Keratinocyte (primary cell): ENCODE data around the gene SNCAIP. TPM values are rescaled to one million over a fixed set of nuclear protein-coding genes. Genes with fewer than 3 reads are reported as not detected.

Source experiments
- DNase-seq: peaks from one replicate; pipeline ENCODE4 v3.0.0-alpha.2; 2011; ENCODE audit warnings: low read depth, missing footprints, low spot score
- FAIRE-seq: peaks from 2 replicates; lab custom pipeline; 2011; peaks lifted over from hg19 to GRCh38; lab: Jason Lieb, UNC
- H2AFZ ChIP-seq: 2 replicates; pipeline ENCODE4 v1.6.0; 2012; ENCODE audit warnings: low read length, control low read depth, inconsistent platforms; ENCODE audit not compliant: control insufficient read depth
- H3K27ac ChIP-seq: 2 replicates; pipeline ENCODE4 v1.5.1; 2011; ENCODE audit warnings: low read length; ENCODE audit not compliant: control insufficient read depth, insufficient read depth
- H3K27me3 ChIP-seq: 3 replicates; pipeline ENCODE4 v1.6.0; 2011; ENCODE audit warnings: low read length; ENCODE audit not compliant: control insufficient read depth, insufficient read depth; ENCODE audit errors: extremely low read depth
- H3K36me3 ChIP-seq, 2 experiments: 2 replicates in 1 of 2; 3 replicates in 1 of 2; pipeline ENCODE4 v1.5.1; 2011; ENCODE audit warnings: low read length in 2 of 2, mild to moderate bottlenecking in 1 of 2; ENCODE audit not compliant: control insufficient read depth in 2 of 2, insufficient read depth in 2 of 2; ENCODE audit errors: extremely low read depth in 1 of 2
- H3K4me1 ChIP-seq: 3 replicates; pipeline ENCODE4 v1.5.1; 2011; ENCODE audit warnings: low read length; ENCODE audit not compliant: control insufficient read depth, insufficient read depth; ENCODE audit errors: extremely low read depth
- H3K4me2 ChIP-seq: 3 replicates; pipeline ENCODE4 v1.6.0; 2011; ENCODE audit warnings: low read depth, low read length; ENCODE audit not compliant: control insufficient read depth, insufficient read depth; ENCODE audit errors: extremely low read depth
- H3K4me3 ChIP-seq, 3 experiments: fragments of 200-600 bp in 1 of 3; sonication (generic) in 1 of 3; 2 replicates in 2 of 3; 3 replicates in 1 of 3; pipeline ENCODE4 v1.5.1; 2011 to 2016; ENCODE audit warnings: low read length in 3 of 3, mild to moderate bottlenecking in 3 of 3, control low read depth in 2 of 3, inconsistent platforms in 1 of 3, low read depth in 1 of 3, mixed read lengths in 1 of 3, mixed run types in 1 of 3, moderate library complexity in 1 of 3; ENCODE audit not compliant: control insufficient read depth in 2 of 3, insufficient read depth in 2 of 3; ENCODE audit errors: extremely low read depth in 1 of 3
- H3K79me2 ChIP-seq: 2 replicates; pipeline ENCODE4 v1.6.0; 2012; ENCODE audit warnings: low read length; ENCODE audit not compliant: control insufficient read depth, insufficient read depth
- H3K9ac ChIP-seq: 3 replicates; pipeline ENCODE4 v1.6.0; 2011; ENCODE audit warnings: low read length; ENCODE audit not compliant: control insufficient read depth, insufficient read depth; ENCODE audit errors: extremely low read depth
- H3K9me1 ChIP-seq: 3 replicates; pipeline ENCODE4 v1.6.0; 2011; ENCODE audit warnings: low read length; ENCODE audit not compliant: control insufficient read depth, insufficient read depth; ENCODE audit errors: extremely low read depth
- H3K9me3 ChIP-seq: 2 replicates; pipeline ENCODE4 v1.5.1; 2012; ENCODE audit warnings: low read depth, low read length; ENCODE audit not compliant: control insufficient read depth
- H4K20me1 ChIP-seq: 3 replicates; pipeline ENCODE4 v1.6.0; 2011; ENCODE audit warnings: low read length; ENCODE audit not compliant: control insufficient read depth, insufficient read depth; ENCODE audit errors: extremely low read depth
- EZH2 ChIP-seq: IDR thresholded peaks from one replicate; pipeline ENCODE4 v1.6.1; 2012; ENCODE audit warnings: inconsistent platforms, mild to moderate bottlenecking, low read length, moderate library complexity
- dilution Hi-C: fragments of 300-500 bp; cut with MboI; formaldehyde crosslinking; loops from one replicate; pipeline ENCODE4 v1.7.0; 2020; ENCODE audit warnings: low sequenced_read_pairs; ENCODE audit not compliant: extremely low pct_ligation_motif_present
- polyA plus RNA-seq, 5 experiments: library from polyadenylated mRNA; depleted of rRNA in 3 of 5; stranded (reverse) in 3 of 5; stranded (forward) in 1 of 5; unstranded in 1 of 5; fragments of >200 nt; gene quantifications; 1 replicate in 1 of 5; 2 replicates in 3 of 5; 3 replicates in 1 of 5; pipeline versions ENCODE4 v1.2.1 to v1.2.3, GENCODE V29; 2011 to 2012; ENCODE audit warnings: missing spikeins in 2 of 5, low read depth in 1 of 5, low replicate concordance in 1 of 5
- TF ChIP-seq, protein P1 (sequence below), 3 experiments: IDR thresholded peaks in 1 of 3; conservative IDR thresholded peaks in 1 of 3; optimal IDR thresholded peaks in 1 of 3; 2 replicates in 2 of 3; 3 replicates in 1 of 3; pipeline versions ENCODE3 to v1.5.1; 2011; ENCODE audit warnings: low read length in 3 of 3, mild to moderate bottlenecking in 3 of 3, moderate library complexity in 2 of 3, control low read depth in 1 of 3, inconsistent platforms in 1 of 3; ENCODE audit not compliant: insufficient read depth in 2 of 3; ENCODE audit errors: extremely low read depth in 1 of 3

The SNCAIP gene
- polyA plus RNA-seq, 1 donor (not counting 4 experiments of a cell fraction or from before 2014, with no cell fraction given), result not detected

DNA sequence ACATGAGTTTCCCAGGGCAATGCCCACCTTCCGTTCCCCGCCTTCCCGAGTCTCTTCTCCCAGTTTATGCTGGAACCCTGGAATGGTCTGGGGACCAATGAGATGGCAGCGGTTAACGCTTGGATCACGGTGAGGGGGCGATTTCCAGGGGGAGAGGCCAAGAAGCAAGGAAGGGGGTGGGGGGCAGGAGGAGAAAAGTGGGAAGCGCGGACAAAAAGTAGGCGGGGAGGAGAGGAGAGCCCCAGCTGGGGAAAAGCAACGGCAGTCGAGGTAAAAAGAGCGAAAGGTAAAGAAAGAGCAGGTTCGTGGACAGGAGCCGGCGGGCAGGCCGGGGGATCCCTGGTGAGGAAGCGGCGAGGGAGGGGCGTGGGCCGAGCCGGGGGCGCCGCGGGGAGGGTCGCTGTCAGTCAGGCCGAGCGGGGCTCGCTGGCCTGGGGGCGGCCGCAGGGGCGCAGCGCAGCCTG lies 508 bp upstream of the SNCAIP start:
- DNase-seq, result no peak
- no peaks in the 10 kb centered on the region for H3K9me3 ChIP-seq
- H3K4me1 ChIP-seq, result peaks cover 11% of the 10 kb centered on the region
- H3K4me3 ChIP-seq, result peak overlapping the region in 1 of 3 experiments; percentile 28
- H3K4me2 ChIP-seq, result peak overlapping the region; percentile 36
- no peaks in the 10 kb centered on the region for H4K20me1 ChIP-seq
- H3K27ac ChIP-seq, result no peak overlapping the region
- no peaks in the 10 kb centered on the region for H3K36me3 ChIP-seq
- TF ChIP-seq EZH2, result no peak
- TF ChIP-seq, protein P1, sequence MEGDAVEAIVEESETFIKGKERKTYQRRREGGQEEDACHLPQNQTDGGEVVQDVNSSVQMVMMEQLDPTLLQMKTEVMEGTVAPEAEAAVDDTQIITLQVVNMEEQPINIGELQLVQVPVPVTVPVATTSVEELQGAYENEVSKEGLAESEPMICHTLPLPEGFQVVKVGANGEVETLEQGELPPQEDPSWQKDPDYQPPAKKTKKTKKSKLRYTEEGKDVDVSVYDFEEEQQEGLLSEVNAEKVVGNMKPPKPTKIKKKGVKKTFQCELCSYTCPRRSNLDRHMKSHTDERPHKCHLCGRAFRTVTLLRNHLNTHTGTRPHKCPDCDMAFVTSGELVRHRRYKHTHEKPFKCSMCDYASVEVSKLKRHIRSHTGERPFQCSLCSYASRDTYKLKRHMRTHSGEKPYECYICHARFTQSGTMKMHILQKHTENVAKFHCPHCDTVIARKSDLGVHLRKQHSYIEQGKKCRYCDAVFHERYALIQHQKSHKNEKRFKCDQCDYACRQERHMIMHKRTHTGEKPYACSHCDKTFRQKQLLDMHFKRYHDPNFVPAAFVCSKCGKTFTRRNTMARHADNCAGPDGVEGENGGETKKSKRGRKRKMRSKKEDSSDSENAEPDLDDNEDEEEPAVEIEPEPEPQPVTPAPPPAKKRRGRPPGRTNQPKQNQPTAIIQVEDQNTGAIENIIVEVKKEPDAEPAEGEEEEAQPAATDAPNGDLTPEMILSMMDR (optimal IDR thresholded peaks at IDR 0.05 in 1 of 3, IDR thresholded peaks at IDR 0.05 in 1 of 3, conservative IDR thresholded peaks at IDR 0.05 in 1 of 3; ENCODE audit: extremely low read depth in 1 of 3, insufficient read depth in 2 of 3, low read length in 3 of 3), result no peak
- no peak for FAIRE-seq
- peaks cover 22% of the 10 kb centered on the region for H3K27me3 ChIP-seq
- no peaks in the 10 kb centered on the region for H3K79me2 ChIP-seq
- dilution Hi-C loops, result no loop called here
- no peak overlapping the region for H3K9ac ChIP-seq
- no peak overlapping the region for H2AFZ ChIP-seq
- no peaks in the 10 kb centered on the region for H3K9me1 ChIP-seq

DNA sequence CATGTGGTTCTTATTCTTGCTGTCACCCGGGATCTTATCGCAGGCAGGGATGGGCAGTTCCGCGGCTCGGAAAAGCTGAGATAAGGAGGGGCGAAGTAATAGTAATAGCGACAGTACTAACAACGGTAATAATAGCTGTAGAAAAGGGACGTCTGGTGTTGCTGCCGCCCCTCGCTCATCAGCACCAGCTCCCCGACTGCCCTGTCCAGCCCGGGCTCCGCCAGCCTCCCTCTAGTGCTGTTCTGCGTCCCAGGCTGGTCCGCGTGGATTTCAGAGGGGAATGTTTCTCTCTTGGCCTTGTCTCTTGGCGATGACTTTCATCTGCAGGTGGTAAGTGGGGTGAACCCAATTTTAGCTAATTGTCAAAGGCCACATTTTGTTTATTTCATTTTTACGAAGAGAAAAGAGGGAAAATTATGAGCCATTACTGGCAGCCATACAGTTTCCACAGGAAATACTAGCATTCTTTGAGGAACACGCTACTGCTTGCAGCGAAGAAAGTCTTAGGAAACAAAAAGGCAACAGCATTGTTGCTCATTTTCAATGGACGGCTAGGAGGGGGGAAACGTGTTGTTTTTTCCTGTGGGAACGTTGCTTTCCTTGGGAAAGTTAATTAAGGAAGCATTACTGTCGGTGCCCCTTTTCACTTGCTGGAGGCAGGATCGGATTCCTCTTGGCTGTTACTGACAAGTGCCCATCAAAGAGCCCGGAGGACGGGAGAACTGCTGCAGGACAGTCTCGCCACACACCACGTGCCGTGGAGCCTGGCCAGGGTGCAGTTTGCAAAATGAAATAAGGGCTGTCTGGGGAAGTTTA lies 762 bp downstream of the SNCAIP start:
- Histone ChIP-seq H3K4me3 (peak overlapping the region; percentile 34 to 69 (median 66)), H3K4me1 (peaks cover 11% of the 10 kb centered on the region), H3K9me3 (no peaks in the 10 kb centered on the region), H3K9ac (peak overlapping the region; percentile 19), H3K79me2 (no peaks in the 10 kb centered on the region), H3K27me3 (peaks cover 22% of the 10 kb centered on the region), H3K4me2 (peak overlapping the region; percentile 96), H3K9me1 (no peaks in the 10 kb centered on the region), H4K20me1 (no peaks in the 10 kb centered on the region), H3K27ac (no peak overlapping the region), H3K36me3 (no peaks in the 10 kb centered on the region), H2AFZ (peak overlapping the region; percentile 83)
- dilution Hi-C loops, result no loop called here
- TF ChIP-seq EZH2, result peak; percentile 67
- TF ChIP-seq, protein P1 (optimal IDR thresholded peaks at IDR 0.05 in 1 of 3, IDR thresholded peaks at IDR 0.05 in 1 of 3, conservative IDR thresholded peaks at IDR 0.05 in 1 of 3; ENCODE audit: extremely low read depth in 1 of 3, insufficient read depth in 2 of 3, low read length in 3 of 3), result no peak
- DNase-seq (no peak), FAIRE-seq (peak; percentile 48)
